ENCODE measurements around the gene KRTCAP2.
"Not testable (repeated sequence)": the region's sequence is repeated elsewhere in the genome, so short reads cannot be mapped to it uniquely, and the experiment has no call there.

KRTCAP2 gene

GRCh38 chr1:155181371-155182051 lies 8.4 kb upstream of the KRTCAP2 start:
- FAIRE-seq: no peak

DNA sequence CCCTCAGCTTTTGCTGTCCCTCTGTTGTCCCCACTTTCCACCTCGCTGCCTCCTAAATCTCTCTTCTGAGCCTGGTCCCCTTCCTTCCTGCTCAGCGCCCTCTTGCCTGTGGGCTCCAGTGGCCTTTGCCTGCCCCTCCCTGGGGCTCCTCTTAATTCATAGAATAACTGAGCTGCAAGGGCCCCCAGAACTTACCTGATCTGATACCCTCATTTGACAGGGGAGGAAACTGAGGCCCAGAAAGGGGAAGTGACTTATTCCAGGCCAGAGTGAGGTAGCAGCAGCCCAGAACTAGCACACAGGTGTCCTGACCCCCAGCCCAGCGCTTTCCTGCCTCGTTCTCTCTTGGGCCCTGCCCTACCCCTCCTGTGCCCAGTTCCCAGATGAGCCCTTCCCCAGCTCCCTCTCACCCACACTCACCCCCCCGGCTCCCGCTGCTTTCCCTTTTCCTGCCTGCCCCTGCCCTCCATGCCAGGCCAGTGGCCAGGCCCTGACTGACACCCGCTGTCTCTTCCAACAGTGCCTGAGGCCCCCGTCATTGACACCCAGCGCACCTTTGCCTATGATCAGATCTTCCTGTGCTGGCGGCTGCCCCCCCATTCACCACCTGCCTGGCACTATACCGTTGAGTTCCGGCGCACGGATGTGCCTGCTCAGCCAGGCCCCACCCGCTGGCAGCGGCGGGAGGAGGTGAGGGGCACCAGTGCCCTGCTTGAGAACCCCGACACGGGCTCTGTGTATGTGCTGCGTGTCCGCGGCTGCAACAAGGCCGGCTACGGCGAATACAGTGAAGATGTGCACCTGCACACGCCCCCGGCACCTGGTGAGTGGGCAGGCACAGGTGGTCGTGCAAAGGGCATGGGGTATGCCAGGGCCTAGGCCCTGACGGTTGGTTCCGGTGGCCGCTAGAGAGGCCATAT lies 6.3 kb upstream of the KRTCAP2 start:
- FAIRE-seq: no peak

DNA sequence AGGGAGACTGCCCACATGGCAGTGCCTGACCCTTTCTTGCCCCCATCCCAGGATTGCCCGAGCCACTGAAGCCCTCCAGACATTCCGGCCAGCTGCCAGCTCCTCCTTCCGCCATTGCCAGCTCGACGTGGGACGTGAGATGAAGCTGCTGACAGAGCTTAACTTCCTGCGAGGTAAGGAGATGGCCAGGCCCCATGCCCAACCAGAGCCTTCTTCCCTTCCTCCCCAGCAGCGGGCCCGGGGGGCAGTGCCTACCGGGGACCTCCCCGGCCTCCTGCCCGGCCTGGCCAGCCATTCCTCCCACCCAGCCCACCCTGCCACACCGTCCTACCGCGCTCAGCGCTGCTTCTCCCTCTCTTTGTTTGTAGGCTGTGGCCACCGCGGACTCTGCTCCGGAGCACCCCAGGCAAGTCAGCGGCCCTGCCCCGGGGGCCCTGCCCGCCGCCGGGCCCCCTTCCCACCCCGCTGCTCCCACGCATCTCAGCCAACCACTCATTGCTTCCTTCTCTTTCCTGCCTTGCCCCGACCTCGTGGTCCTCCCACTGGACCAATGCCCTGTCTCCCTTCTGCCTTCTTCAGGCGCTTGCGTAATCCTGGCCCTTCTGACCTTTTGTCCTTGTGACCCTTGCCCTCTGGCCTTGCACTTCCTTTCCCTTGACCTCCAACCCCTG lies 5.5 kb upstream of the KRTCAP2 start:
- FAIRE-seq: no peak

- no peak for FAIRE-seq
Measured at GRCh38 chr1:155177918-155178281, 4.8 kb upstream of the KRTCAP2 start.

GRCh38 chr1:155177192-155177917 lies 4.3 kb upstream of the KRTCAP2 start:
- FAIRE-seq: no peak

DNA sequence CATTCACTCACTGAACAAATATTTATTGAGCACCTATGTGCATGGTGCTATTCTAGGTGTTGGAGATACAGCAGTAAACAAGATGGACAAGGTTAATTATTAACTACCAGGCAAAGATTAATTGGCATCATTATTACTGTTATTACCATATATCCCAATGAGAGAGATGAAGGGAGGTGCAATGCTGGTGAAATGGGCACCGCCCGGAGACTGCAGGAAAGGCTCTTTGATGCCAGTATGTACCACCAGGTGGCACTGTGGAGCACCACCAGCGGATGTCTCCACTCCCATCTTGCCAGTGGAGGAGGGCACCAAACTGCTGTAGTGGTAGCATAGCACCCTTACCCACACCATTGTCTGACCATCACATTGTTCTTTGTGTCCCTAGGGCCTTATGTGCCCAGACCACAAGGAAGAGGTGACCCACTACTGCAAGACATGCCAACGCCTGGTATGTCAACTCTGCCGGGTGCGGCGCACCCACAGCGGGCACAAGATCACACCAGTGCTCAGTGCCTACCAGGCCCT lies 3.5 kb upstream of the KRTCAP2 start:
- FAIRE-seq: peak; percentile 88

GRCh38 chr1:155175927-155176371 lies 2.8 kb upstream of the KRTCAP2 start:
- FAIRE-seq: no peak

GRCh38 chr1:155175281-155175926 lies 2.3 kb upstream of the KRTCAP2 start:
- no peak for FAIRE-seq

DNA sequence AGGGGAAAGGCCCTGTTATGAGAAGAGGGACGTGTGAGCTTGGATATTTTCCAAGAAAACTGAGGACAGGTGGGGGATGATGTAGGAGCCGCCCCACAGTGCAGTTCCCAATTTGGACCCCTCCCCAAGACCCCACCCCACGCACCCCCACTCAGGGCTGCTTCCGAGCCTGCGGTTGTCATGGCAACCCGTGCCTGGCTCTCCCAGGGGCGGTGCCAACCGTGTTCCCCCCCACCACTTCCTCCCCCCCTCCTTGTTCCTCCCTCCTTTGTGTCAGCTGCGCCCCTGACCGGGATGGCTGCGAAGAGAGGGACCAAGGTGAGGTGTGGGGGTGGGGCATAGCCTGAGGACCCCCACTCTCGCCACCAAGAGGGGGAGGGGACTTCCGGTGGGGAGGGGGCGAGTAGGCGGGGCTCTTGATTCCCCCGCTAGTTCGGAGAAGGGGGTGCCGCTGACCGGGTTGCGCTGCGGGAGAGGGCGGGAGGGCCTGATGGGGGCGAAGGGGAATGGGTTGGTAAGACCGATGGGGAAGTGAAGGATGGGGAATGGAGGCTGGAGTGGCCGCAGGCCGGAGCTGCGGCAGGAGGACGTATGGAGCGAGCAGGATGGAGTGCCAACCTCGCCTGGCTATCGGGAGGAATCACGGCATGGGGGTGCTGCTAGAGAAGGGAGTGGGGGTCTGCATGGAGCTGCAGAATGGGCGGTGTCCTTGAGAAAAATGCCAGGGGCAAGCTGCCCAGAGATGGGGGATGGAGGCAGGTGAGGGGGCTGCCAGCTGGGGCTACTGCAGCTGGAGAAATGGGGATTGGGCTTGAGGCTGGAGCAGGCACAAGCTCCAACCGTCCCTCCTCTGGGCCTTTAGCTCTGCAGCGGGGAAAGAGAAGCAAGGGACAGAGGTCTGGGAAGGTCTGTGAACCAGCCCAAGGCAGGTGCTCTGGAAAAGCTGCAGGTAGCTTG lies 1.5 kb upstream of the KRTCAP2 start:
- FAIRE-seq: no peak

DNA sequence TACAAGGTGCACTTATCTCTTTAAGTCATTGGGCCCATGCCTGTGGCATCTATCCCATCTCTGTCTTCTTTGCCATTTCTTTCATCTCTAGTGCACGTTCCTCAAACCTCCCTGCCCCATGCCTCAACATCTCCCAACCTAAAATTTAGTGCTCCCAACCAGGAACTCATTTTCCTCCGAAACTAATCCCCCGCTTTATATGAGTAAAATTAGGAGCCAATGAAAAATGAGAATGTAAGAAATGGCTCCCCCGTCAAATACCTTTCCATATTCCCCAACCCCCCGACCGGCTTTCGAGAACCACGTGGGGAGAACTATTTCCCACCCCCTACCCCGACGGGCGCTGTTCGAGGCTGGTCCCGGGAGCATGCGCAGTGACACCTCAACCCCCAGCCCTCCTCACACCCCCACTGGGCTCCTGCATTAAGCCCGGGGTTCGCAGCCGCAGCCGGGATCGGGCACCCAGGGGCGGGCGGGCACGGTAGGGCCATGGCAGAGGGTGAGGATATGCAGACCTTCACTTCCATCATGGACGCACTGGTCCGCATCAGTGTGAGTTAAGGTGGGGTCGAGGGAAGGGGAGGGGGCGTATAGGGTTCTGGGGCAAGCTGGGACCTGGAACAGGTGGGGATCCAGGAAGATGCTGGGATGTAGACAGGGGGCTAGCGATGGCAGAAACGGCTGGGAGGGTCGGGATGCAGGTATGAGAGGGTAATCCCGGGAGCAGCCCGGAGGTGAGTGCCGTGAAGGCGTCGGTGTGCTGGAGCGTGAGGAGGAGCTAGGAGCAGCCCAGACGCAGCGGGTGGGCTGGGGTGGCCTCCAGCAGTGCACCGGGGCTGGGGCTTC lies 597 bp upstream of the KRTCAP2 start, which contains the start of gene TRIM46:
Gene TRIM46, plus strand, starts transcription at position 372 of the 846 bp plus-strand sequence. Its CDS starts 118 bp downstream, at position 490.
- no peak for FAIRE-seq

DNA sequence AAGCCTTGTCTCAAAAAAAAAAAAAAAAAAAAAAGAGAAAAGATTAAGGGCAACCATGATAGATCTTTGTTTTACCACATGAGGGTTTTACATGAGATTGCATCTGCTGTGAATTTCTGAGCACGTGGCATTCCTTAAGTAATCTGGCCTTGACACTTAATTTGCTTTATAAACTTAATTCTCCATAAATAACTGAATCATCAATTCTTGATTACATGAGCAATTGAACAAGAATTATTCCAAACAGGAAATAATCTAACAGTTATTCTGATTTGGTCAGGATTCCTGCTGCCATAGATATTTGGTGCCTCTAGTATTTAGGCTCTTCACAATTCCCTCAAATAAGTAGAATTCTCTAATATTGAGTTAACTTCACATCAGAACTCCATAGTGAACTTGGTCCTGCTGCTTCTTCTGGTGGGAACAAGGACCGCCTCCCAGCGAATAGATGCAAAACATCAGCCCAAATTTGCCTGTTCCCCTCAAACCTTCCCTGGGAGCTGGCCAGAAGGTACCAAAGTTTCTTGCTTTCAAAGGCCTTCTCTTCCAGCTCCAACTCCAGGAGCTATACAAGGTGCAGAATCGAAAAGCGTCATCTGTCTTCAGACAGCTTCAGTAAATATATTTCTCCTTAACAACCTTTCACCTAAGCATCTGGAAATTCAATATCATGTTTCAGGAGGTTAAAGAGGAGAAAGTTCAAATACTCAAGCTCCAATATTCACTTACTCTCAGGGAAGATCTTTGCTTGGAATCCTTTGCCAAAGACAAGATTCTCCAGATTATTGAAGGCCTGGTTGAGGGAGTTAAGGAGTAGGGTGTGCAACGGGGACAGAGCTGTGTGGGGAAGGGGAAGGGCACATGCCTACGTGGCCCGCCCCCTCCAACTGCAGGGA lies 1.0 kb downstream of the KRTCAP2 start:
- no peak for FAIRE-seq

GRCh38 chr1:155170806-155171205 lies 2.3 kb downstream of the KRTCAP2 start:
- no peak for FAIRE-seq

DNA sequence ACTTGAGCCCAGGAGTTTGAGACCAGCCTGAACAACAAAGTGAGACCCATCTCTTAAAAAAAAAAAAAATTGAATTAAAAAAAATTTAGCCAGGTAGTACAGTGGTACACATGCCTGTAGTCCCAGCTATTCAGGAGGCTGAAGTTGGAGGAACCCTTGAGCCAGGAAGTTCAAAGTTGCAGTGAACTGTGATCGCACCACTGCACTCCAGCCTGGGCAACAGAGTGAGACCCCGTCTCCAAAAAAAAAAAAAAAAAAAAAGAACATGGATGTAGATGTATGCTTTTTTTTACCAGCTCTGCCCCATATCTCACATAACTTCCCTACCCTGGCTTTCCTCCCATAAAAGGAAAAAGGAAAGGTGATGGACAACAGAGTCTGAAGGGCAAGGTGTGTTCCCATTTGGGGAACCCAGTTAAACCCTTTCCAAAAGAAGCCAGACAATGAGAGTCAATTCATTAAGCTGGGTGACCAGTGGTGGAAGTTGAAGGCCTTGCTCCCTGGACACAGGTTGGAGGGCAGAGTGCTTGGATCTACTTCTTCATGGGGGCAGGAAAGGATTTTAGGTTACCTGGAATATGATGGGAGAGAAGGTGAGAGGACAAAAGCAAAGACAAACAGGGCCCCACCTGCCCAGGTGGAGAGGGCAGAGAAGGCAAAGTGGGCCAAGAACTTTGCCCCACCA lies 2.9 kb downstream of the KRTCAP2 start:
- FAIRE-seq: no peak

GRCh38 chr1:155169541-155169940 lies 3.6 kb downstream of the KRTCAP2 start:
- no peak for FAIRE-seq

- FAIRE-seq: no peak
Measured at GRCh38 chr1:155168456-155169210, 4.5 kb downstream of the KRTCAP2 start.

DNA sequence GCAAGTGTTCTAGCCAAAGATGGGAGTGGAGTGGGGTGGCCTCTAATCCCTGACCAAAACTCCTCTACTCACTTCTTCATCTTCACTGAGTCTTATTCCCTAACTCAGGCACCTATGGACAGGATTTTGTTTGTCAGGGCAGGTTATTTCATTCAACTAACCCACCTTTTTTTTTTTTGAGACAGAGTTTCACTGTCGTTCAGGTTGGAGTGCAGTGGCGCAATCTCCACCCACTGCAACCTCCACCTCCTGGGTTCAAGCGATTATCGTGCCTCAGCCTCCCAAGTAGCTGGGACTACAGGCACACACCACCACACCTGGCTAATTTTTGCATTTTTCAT lies 5.0 kb downstream of the KRTCAP2 start:
- not testable (repeated sequence) for FAIRE-seq

Measured in TTC549 (cell line).